Activated T-helper 9 cell treated with anti-CD3 and anti-CD28 coated beads, Interleukin-2, amount 50 U/mL, for 16 hours (primary cell): ENCODE measurements around the gene XPNPEP1.

ENCODE experiments used
- DNase-seq: peaks from one replicate; pipeline ENCODE4 v3.0.0-alpha.2; 2020; ENCODE audit warnings: low read depth

Gene XPNPEP1

DNA sequence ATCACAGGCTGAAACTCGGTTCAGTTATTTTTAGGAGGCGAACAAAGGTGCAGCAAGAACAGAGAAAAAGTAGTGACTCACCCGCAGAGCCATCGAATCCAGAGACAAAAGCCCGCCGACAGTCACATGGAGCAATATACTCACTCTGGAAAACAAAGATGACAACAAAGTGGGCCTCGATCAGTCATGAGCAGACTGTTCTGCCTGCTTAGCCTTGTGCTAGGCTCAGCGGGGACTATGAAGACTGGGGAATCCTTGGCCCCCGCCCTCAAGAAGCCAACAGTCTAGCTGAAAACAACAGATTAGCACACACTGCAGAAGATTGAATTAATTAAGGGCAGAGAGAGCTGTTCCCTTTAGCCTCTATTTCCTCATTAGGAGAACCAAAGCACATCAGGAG, 30.4 kb downstream of the XPNPEP1 start:
- no peak for DNase-seq

DNA sequence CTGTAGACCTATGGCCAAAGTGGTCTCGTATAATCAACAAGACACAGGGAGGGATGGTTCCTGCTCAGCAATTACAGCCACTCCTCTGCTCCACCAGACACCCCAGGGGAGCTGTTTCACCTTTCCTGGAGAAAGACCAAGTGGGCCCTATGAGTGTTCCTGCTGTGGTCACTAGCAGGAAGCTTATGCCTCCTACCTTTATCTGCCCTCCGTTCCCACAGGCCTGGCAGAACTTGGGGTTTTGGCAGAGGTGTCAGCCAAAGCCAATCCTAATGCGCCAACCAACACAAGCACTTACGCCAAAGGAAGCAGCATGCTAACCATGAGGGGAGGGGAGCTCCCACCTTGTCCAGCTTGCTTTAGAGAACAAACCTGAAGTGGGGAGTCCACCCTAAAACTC, 31.2 kb downstream of the XPNPEP1 start:
- DNase-seq, result no peak

DNA sequence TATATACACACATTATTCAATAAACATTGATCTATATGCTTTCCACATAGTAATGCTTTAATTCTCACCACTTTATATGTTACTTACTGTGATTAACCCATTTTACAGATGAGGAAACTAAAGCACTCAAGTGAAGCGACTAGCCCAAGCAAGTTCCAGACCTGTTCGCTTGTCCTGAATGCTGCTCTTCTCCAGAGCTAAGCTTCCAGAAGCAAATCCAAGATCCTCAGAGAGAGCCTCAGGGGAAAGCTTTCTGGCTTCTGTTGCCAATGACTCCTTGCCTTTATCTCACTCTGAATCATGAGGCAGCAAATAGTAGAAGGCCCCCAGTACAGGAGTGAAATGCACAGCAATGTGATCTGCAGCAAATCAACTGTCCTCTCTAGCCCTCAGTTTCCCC, 32.2 kb downstream of the XPNPEP1 start:
- DNase-seq, result no peak

DNA sequence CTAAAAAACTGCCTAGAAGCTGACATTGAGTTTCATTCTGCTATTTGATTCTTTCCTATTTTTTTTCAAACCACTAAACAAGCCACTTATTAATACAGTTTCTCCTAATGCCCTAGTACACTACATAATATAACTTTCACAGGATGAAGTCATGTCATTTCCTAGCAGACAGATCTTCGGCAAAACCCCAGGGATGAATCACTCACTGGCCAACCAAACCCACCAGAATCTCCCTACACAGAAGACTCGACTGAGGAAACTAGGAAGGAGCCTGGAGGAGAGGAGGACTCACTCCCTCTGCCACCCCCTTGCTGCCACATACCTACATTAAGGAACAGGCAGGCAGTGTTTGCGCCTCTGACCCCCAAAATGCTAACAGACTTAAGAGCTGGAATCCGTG, 33.4 kb downstream of the XPNPEP1 start:
- DNase-seq, result no peak

DNA sequence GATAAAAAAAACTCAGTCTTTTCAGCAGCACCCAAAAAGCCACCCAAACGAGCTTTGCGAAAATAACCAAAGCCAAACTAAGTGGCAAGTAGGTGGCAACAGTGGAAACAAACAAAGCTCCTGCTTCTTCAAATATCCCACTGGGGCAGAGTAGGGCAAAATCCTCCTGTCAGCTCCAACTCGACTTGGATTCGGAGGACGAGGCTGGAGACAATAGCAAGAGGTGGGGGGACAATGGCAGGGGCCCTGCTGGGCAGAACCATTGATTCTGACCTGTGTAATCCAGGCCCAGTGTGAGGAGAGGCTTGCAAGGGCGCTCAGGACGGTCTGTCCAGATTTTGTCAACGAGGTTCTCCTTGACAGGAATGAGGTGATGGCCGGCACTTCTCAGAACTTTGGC, 35.5 kb downstream of the XPNPEP1 start:
- no peak for DNase-seq

DNA sequence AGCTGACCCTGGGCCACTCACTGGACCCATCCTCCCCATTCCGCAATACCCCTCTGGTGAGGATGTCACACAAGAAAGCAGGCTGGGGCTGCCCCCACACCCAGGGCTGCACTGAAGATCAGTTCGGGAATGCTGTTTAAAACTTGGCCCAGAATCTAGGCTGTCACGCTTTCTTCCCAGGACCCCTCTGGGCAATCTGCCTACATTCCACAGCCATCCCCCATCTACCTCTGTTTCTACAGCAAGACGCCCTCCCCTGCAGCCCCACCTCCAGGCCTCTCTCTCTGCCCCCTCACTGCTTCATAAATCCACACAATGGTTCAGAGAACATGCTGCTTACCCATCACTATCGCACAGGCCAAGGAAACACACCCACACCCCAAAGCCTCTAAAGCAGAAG, 36.1 kb downstream of the XPNPEP1 start:
- no peak for DNase-seq

DNA sequence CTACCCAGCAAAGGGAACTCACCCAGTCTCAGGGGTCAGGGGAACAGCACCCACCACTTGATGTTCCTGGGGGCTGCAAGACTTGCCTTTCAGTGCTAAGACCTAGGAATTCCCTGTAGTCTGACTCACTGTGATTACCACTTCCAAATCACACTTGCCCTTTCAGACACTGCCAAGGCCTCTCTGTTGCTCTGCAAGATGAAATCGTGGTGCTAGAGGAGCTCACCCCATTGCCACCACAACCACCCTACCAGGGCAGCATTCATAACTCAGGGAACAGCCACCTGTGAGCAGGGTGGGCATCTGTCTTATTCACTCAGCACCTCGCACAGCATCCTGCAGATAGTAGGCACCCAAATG, 36.5 kb downstream of the XPNPEP1 start:
- no peak for DNase-seq

DNA sequence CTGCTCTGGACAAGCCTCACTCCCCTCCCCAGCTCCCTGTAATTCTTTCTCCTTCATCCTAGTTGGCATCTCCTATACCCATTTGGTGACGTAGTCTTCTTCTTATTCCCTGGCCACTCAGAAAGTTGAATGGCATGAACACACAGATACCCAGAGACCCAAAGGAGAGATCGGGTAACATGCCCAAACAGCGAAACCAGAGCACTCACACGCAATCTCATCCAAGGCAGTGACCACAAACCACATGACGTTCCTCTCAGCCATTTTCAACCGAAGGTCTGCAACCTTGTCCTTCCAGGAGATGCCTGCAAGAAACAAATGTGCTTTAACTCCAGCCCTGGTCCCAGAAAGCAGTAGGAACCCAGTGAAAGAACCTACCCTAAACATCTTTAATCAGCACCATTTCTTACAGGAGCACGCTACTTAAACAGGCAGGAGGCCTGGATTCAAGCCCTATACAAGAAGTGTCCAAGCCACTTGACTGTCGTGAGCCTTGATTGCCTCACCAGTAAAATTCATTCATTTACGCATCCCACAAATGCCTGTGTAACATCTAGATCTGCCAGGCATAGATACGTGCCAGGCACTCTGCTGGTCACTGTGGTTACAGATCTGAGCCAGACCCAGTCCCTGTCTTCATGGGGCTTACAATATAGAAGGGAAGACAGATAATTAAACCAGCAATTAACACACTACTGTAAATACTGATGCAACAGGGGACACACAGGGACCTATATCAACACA, 37.1 kb downstream of the XPNPEP1 start:
- DNase-seq, result no peak

DNA sequence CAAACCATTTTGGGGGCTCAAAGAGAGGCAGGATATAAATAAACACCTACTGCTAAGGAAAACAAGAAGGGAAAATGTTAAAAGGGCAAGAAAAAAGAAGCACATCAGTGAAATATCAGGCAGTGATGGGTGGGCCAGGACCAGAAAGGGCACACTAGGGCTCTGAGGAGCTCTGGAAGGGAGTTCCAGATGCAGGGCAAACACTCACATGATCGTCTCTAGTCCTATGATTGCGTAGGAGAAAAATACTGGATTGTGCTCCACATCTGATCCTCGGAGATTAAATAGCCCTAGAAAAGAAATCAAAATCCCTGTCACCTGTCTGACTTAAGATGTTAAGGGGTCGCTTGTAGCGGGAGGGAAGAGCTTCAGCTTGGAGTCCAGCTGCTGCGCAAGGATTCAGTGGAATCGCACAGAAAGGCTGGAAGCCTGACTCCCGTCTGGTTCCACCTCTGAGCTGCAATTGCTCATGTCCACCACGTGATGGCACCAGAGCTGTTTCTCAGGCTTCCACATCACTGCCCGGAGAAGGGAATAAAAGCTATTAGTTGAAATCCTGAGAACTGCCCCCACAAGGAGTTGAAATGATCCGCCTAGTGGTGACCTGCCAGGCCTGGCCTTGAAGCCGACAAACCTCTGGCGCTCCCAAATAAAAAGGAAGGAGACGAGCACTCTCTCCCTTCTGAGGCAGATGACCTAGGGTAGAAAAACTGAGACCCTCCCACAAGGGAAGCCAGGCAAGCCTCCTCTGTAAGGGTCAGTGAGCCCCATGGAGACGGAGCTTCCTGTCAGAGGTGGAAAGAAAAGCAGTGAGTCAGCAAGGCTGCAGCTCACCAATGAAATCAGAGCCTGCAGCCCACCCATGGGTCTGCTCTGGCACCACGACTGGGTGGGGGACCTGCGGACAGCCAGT, 39.2 kb downstream of the XPNPEP1 start:
- DNase-seq, result peak; percentile 43

DNA sequence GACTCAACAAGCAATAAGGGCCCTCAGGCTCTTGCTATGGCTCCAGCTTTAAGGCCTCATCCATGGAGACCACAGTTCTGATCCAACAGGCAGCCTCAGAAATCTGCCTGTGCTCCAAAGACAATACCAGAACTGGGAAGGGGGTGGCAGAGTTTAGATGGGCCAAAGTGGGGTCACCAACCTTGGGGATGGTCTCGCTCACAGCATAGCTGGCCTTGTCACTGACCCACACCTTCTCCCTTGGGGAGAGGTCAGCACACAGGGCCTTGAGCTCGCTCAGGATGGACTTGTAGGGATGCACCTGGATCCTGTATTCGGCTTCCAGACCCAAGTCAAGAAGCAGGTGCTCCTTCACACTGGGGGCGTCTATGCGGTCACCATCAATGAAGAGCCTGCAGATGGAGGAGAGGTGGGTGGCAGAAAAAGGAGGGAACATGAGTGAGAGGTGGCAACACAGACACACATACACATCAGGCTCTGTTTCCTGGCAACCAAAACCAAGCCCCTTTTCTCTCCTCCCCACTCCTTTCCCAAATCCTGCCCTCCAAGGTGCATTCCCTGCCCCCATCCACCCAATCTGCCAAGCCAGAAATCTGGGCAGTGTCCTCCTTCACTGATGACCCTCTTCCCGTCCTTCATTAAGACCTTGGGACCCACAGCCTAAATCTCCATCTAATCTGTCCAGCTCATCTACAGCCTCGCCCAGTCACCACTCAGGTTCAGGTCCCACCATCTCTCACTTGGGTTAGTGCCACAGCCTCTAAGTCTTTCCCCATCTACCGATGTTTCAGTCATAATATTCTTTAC, 40.9 kb downstream of the XPNPEP1 start:
- no peak for DNase-seq

DNA sequence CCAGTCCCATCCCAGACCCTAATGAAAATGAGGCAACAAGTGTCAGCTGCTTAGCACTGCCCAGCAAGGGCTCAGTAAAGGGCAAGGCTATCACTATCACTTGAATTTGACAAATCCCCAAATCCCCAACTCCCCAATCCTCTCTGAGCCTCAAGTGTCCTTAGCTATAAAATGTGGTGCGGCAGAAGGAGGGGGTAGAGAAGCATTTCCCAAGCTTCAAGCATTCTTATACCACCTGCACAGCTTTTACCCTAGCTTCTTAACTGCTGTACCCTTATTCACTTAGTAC, 41.6 kb downstream of the XPNPEP1 start:
- DNase-seq, result no peak

DNA sequence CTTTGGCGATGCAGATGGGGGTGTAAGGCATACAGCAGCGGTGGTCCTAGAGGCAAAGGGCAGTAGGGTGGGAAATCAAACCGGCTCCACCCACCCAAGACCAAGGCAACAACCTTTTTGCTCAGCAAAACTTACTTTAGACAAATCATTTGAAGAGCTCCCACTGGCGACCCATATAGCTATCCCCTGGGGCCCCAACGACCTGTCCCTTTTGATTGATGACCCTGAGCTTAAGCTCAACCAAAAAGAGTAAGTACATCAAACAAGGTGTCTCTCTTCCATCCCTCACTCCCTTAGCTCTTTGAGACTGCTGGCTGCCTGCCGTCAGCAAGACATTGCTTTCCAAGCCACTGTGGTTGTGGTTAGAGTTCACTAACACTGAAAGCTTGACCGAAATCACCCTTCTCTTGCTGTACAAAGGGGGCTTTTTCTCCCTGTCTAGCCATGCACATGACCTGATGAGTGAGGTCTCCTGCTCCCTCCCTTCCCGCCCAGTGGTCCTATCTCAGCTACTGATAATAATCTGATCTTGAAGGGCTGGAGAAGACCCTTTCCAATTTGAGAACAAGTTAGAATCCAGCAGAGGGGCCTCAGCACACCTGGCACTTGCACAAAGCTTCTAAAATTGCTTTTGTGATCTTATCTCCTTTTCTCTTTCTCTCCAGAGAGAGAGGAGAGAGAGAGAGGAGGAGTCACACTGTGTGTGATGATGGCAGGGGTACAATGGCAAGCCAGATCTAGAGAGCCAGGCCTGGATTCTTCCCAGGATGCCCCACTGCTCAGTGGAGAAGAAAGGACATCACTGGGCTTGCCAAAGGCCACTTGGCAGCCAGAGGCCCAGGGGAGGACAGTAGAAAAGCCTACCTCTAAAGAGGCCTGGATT, 42.2 kb downstream of the XPNPEP1 start:
- DNase-seq, result no peak

DNA sequence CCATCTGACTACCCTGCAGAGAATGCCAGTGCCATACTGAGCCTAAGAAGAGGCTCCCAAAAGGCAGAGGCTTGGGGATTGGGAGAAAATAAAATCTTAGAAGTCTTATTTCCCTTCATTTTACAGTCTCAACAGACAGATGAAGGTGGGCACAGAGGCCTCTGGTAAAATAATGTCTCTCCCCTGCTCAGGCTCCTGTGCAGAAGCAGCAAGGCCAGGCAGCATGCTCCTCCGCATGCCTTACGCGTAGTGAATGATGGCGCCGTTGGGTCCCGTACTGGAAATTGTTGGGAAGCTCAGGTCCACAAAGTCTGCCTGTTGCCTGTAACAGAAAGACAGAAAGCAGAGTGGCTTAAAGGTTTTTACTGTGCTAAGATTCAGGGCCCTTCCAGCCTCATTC, 45.8 kb downstream of the XPNPEP1 start:
- DNase-seq, result no peak

DNA sequence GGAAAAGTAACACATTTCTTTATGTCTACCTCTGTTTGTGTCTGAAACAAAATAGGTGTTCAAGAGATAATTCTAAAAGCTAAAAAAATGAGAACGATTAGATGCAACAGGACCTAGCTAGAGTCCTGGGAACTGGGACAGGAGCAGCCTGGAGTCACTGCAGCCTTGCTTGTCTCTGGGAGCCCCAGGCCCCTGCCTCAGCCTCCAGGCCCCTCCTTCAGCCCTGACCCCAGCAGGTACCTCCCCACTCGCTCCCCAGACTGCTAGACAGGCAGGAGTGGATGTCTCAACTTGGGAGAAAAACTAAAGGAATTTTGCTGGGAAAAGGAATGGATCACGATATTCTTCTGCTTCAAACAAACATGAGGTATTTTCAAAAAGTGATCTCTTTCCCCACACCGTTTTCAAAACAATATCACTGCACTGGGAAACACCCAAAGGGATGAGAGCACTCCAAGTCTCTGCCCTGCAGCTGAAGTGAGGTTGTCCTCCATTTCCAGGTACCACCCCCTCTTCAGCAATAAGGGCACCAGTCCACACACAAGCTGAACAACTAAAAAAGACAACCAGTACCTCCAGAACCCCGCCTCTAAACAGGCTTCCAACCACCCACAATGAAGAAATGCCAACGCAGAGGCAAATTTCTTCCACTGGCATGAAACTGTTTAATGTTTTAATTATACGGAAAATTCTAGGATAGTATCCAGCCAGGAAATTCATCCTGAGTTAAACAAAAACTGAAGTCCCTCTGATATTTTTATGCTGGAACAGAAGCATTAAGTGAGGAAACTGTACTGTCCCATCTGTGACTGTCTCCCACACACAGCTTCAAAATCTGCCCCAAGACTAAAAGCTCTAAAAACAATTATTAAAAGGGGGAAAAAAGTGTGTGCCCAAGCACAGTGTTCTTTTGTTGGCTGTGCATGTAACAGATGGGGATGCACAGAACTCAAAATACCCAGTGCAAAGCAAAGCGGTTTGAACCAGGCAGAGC, 47.2 kb downstream of the XPNPEP1 start:
- no peak for DNase-seq

DNA sequence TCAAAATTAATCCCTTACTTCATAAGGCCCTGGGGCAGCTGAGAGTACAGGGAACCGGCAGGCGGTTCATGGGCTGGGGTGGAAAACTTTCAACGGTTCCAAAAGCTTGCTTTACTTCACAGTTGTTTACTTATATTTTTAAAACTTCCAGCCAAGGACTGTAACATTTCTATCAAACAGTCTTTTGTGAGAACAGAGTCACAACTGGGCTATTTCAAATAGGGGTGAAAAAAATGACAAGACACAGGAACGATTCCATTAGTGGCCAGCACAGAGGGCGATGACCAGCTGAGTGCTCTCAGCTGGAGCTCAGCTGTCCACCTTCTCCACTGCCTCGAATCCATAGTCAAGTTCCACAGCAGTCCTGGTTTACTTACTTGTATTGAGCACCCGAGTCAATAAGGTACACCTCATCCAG, 48.2 kb downstream of the XPNPEP1 start:
- no peak for DNase-seq

DNA sequence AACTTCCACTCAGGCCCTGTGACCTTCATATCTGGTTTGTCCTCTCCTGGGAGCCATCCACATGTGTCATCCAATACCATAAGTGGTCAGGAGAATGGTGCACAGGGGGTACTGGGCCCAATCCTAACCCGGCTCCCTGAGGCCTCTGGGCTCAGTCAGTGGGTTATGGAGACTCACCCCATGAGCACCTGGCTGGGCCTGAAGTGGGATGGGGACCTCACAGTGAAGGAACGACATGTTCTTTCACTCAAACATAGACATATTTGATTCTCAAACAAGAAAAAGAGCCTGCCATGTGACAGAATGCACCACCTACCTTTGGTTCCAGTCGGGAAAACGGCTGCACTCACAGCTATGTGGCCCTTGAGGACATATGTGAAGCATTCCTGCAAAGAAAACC, 51.8 kb downstream of the XPNPEP1 start:
- no peak for DNase-seq

DNA sequence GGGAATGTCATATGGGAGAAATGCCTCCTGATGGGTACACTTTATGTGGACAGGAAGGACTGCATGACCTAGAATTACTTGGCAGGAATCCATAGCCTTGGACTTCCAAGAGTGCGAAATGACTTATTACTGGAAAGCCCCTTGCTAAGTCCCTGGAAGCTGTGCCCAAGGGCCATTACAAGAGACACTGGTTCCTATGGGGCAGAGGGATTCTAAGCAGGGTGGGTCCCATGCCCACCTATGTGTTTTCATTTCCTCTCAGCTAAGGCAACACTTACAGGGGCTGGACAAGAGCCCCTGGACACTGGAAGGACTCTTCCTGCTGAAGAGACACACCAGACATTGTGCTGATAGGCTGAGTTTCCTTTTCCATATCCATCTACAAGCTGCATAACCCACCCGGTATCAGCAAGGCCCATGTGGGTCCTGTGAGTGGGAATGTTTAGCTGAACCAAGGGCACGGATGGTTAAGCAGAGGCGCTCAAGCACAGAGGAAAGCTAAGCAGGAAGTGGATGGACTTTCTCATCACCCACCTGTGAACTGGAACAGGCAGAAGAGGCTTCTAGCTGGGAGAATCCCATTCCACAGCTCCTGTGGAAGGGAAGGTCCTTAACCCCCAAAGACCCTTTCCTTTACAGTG, 56.2 kb downstream of the XPNPEP1 start:
- no peak for DNase-seq

DNA sequence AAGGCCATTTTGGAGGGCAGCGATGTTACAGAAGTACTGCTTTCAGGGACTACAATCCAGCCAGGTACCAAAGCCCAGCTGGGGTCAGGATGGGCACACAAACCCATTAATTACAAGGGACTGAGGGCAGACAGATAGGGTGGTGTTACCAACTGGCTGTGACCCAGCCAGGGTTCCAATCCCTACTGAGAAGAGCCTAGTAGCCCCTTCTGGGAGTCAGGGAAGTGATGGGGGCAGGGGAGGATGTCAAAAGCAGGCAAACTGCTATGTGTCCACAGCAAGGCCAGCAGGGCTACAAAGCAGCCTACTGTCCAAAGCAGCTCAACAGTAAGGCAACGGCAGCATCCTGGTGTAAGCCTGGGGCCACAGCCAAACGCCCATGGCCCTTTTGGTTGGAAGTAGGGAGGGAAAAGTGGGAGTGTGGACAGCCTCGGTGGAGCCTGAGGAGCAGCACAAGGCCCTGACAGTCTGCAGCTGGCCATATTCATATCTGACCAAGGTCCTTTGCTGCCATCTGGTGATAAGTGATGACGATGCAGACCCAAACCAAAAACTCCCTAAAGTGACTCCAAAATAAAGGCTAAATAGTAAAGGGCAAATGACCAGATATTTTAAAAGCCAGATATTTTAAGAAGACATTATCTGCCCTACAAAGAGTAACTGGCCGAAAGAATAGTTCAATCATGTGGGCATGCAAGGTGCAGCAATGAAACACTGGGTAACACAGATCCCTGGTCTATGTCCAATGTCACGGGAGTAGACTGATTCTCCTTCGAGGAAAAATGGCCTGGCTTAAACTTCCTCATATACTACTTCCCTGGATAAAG, 56.9 kb downstream of the XPNPEP1 start:
- DNase-seq, result no peak

DNA sequence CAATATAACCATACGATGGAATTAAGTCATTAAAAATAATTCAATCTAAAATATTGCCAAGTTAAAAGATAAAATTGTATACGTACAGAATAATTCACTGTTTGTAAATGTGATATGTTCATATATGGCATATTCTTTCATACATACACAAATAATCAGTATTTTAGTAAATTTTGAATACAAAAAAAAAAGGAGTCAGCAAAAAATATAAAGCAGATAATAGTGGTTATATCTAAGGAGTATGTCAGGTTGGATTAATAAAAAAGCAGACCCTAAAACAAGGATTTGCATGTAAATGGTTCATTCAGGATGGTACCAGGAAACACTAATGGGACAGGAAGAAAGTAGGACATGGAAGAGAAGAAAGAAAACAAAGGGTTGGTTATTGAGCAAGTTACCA, 59.5 kb downstream of the XPNPEP1 start:
- DNase-seq, result no peak
